ENCODE measurements around the gene ARMH3. TPM values are rescaled to one million over a fixed set of nuclear protein-coding genes. Genes with fewer than 3 reads are reported as not detected.

ARMH3 gene
- total RNA-seq, 1 donor from 2014 or later, result 34.4 TPM

GRCh38 chr10:101839416-101840063 lies 216.4 kb downstream of the ARMH3 start:
- H3K9me3 Mint-ChIP-seq (ENCODE audit: low read depth), result no peaks in the 10 kb centered on the region
- H3K4me1 Mint-ChIP-seq (ENCODE audit: low read depth), result peaks cover 19% of the 10 kb centered on the region
- peaks cover 48% of the 10 kb centered on the region for H3K27me3 Mint-ChIP-seq
- no peak for DNase-seq (ENCODE audit: low spot score, unreplicated experiment)
- no peak for TF ChIP-seq CTCF (IDR thresholded peaks at IDR 0.05; ENCODE audit: unreplicated experiment)
- H3K36me3 Mint-ChIP-seq (ENCODE audit: insufficient read depth), result no peaks in the 10 kb centered on the region
- peak overlapping the region; percentile 48 for H3K4me3 Mint-ChIP-seq (ENCODE audit: low read depth)
- H3K27ac Mint-ChIP-seq, result no peak overlapping the region

- H3K4me1 Mint-ChIP-seq (ENCODE audit: low read depth), result peaks cover 14% of the 10 kb centered on the region
- no peak for TF ChIP-seq CTCF (IDR thresholded peaks at IDR 0.05; ENCODE audit: unreplicated experiment)
- no peak overlapping the region for H3K27ac Mint-ChIP-seq
- no peaks in the 10 kb centered on the region for H3K9me3 Mint-ChIP-seq (ENCODE audit: low read depth)
- no peaks in the 10 kb centered on the region for H3K36me3 Mint-ChIP-seq (ENCODE audit: insufficient read depth)
- peaks cover 42% of the 10 kb centered on the region for H3K27me3 Mint-ChIP-seq
- H3K4me3 Mint-ChIP-seq (ENCODE audit: low read depth), result peak overlapping the region; percentile 48
- no peak for DNase-seq (ENCODE audit: low spot score, unreplicated experiment)
Observed at GRCh38 chr10:101839002-101839401, 217.0 kb downstream of the ARMH3 start.

- H3K27ac Mint-ChIP-seq, result no peak overlapping the region
- H3K4me1 Mint-ChIP-seq (ENCODE audit: low read depth), result peaks cover 13% of the 10 kb centered on the region
- H3K9me3 Mint-ChIP-seq (ENCODE audit: low read depth), result no peaks in the 10 kb centered on the region
- no peak for TF ChIP-seq CTCF (IDR thresholded peaks at IDR 0.05; ENCODE audit: unreplicated experiment)
- H3K4me3 Mint-ChIP-seq (ENCODE audit: low read depth), result no peak overlapping the region
- no peak for DNase-seq (ENCODE audit: low spot score, unreplicated experiment)
- H3K36me3 Mint-ChIP-seq (ENCODE audit: insufficient read depth), result no peaks in the 10 kb centered on the region
- peaks cover 41% of the 10 kb centered on the region for H3K27me3 Mint-ChIP-seq
Observed at GRCh38 chr10:101838416-101838970, 217.5 kb downstream of the ARMH3 start.

- peaks cover 13% of the 10 kb centered on the region for H3K4me1 Mint-ChIP-seq (ENCODE audit: low read depth)
- no peak for TF ChIP-seq CTCF (IDR thresholded peaks at IDR 0.05; ENCODE audit: unreplicated experiment)
- no peaks in the 10 kb centered on the region for H3K36me3 Mint-ChIP-seq (ENCODE audit: insufficient read depth)
- H3K4me3 Mint-ChIP-seq (ENCODE audit: low read depth), result no peak overlapping the region
- DNase-seq (ENCODE audit: low spot score, unreplicated experiment), result no peak
- H3K9me3 Mint-ChIP-seq (ENCODE audit: low read depth), result no peaks in the 10 kb centered on the region
- peaks cover 35% of the 10 kb centered on the region for H3K27me3 Mint-ChIP-seq
- no peak overlapping the region for H3K27ac Mint-ChIP-seq
Observed at GRCh38 chr10:101837748-101838147, 218.2 kb downstream of the ARMH3 start.

- DNase-seq (ENCODE audit: low spot score, unreplicated experiment), result no peak
- Mint-ChIP-seq H3K27ac (no peak overlapping the region), H3K4me1 (ENCODE audit: low read depth) (peaks cover 11% of the 10 kb centered on the region), H3K4me3 (ENCODE audit: low read depth) (no peak overlapping the region), H3K9me3 (ENCODE audit: low read depth) (no peaks in the 10 kb centered on the region), H3K36me3 (ENCODE audit: insufficient read depth) (no peaks in the 10 kb centered on the region), H3K27me3 (peaks cover 12% of the 10 kb centered on the region)
- no peak for TF ChIP-seq CTCF (IDR thresholded peaks at IDR 0.05; ENCODE audit: unreplicated experiment)
Observed at GRCh38 chr10:101835362-101835761, 220.6 kb downstream of the ARMH3 start.

All from progenitor cell of endocrine pancreas (in vitro differentiated cells).